Ishikawa (cell line): ENCODE measurements around the gene APOL3.

Experiments used
- CEBPB ChIP-seq: IDR thresholded peaks from 2 replicates; pipeline ENCODE4 v1.6.1; 2012
- CREB1 ChIP-seq: IDR thresholded peaks from 2 replicates; pipeline ENCODE4 v1.6.1; 2012; ENCODE audit warnings: low read depth
- EGR1 ChIP-seq: IDR thresholded peaks from 2 replicates; pipeline ENCODE4 v1.6.1; 2012
- EP300 ChIP-seq: IDR thresholded peaks from 2 replicates; pipeline ENCODE4 v1.6.1; 2012; ENCODE audit warnings: borderline replicate concordance
- FOXM1 ChIP-seq: IDR thresholded peaks from 2 replicates; pipeline ENCODE4 v1.6.1; 2012; ENCODE audit warnings: low read depth, borderline replicate concordance
- MAX ChIP-seq: IDR thresholded peaks from 2 replicates; pipeline ENCODE4 v1.6.1; 2012
- NFIC ChIP-seq: IDR thresholded peaks from 2 replicates; pipeline ENCODE4 v1.6.1; 2012
- RAD21 ChIP-seq: IDR thresholded peaks from 2 replicates; pipeline ENCODE4 v1.6.1; 2012; ENCODE audit warnings: low read depth
- REST ChIP-seq: IDR thresholded peaks from 2 replicates; pipeline ENCODE4 v1.6.1; 2012; ENCODE audit warnings: low read depth, mild to moderate bottlenecking
- TAF1 ChIP-seq: IDR thresholded peaks from 2 replicates; pipeline ENCODE4 v1.6.1; 2012; ENCODE audit warnings: low read depth, mild to moderate bottlenecking
- TCF12 ChIP-seq: IDR thresholded peaks from 2 replicates; pipeline ENCODE4 v1.6.1; 2012; ENCODE audit warnings: low read depth
- TEAD4 ChIP-seq: IDR thresholded peaks from 2 replicates; pipeline ENCODE4 v1.6.1; 2012
- USF1 ChIP-seq: IDR thresholded peaks from 2 replicates; pipeline ENCODE4 v1.6.1; 2012
- YY1 ChIP-seq: IDR thresholded peaks from 2 replicates; pipeline ENCODE4 v1.6.1; 2012; ENCODE audit warnings: low read depth
- ZBTB7A ChIP-seq: IDR thresholded peaks from 2 replicates; pipeline ENCODE4 v1.6.1; 2012; ENCODE audit warnings: low read depth

APOL3 gene

GRCh38 chr22:36153501-36154422, 6.8 kb downstream of the APOL3 start:
- TF ChIP-seq RAD21 (no peak), ZBTB7A (no peak)

GRCh38 chr22:36152088-36152487, 8.5 kb downstream of the APOL3 start:
- TF ChIP-seq RAD21 (no peak), NFIC (no peak), TCF12 (no peak), ZBTB7A (no peak), TEAD4 (no peak), EGR1 (no peak), CREB1 (no peak), CEBPB (no peak), REST (no peak), USF1 (no peak), TAF1 (no peak), YY1 (no peak), MAX (no peak), FOXM1 (no peak), EP300 (no peak)

GRCh38 chr22:36151006-36151595, 9.5 kb downstream of the APOL3 start:
- TF ChIP-seq EP300: no peak
- no peak for TF ChIP-seq TEAD4
- no peak for TF ChIP-seq CEBPB
- TF ChIP-seq ZBTB7A: no peak
- no peak for TF ChIP-seq RAD21
- no peak for TF ChIP-seq TCF12
- no peak for TF ChIP-seq CREB1
- no peak for TF ChIP-seq MAX
- TF ChIP-seq REST: no peak
- no peak for TF ChIP-seq USF1
- no peak for TF ChIP-seq TAF1
- no peak for TF ChIP-seq NFIC
- TF ChIP-seq EGR1: no peak
- TF ChIP-seq YY1: no peak
- no peak for TF ChIP-seq FOXM1

GRCh38 chr22:36149441-36149840, 11.1 kb downstream of the APOL3 start:
- TF ChIP-seq TEAD4 (no peak), EP300 (no peak), EGR1 (no peak), USF1 (no peak), YY1 (no peak), MAX (no peak), TAF1 (no peak), NFIC (no peak), TCF12 (no peak), REST (no peak), FOXM1 (no peak), ZBTB7A (no peak), RAD21 (no peak), CEBPB (no peak), CREB1 (no peak)
